HG02885 (cell line): ENCODE data around the gene RCBTB2.

ENCODE experiments used
- ATAC-seq: cut with Tn5 transposase; IDR thresholded peaks from one replicate; pipeline ENCODE4 v1.9.1; 2021; ENCODE audit warnings: mild to moderate bottlenecking; ENCODE audit not compliant: unreplicated experiment, poor library complexity

The RCBTB2 gene

GRCh38 chr13:48564056-48564455 is 31.2 kb upstream of the RCBTB2 start:
- ATAC-seq = no peak

GRCh38 chr13:48563626-48564025 is 30.7 kb upstream of the RCBTB2 start:
- no peak for ATAC-seq

GRCh38 chr13:48562296-48563066 is 29.6 kb upstream of the RCBTB2 start:
- ATAC-seq = peak; percentile 99

GRCh38 chr13:48561466-48562235 is 28.8 kb upstream of the RCBTB2 start:
- no peak for ATAC-seq

GRCh38 chr13:48560657-48561337 is 27.9 kb upstream of the RCBTB2 start:
- ATAC-seq = no peak

- no peak for ATAC-seq
Measured at GRCh38 chr13:48559638-48560320, 26.9 kb upstream of the RCBTB2 start.

- no peak for ATAC-seq
Measured at GRCh38 chr13:48556817-48557216, 23.9 kb upstream of the RCBTB2 start.

GRCh38 chr13:48555441-48555840 is 22.6 kb upstream of the RCBTB2 start:
- no peak for ATAC-seq

- no peak for ATAC-seq
Measured at GRCh38 chr13:48551329-48551728, 18.4 kb upstream of the RCBTB2 start.

- ATAC-seq = no peak
Measured at GRCh38 chr13:48549658-48550057, 16.8 kb upstream of the RCBTB2 start.

GRCh38 chr13:48547663-48548092 is 14.8 kb upstream of the RCBTB2 start:
- no peak for ATAC-seq

- ATAC-seq = no peak
Measured at GRCh38 chr13:48545608-48546007, 12.7 kb upstream of the RCBTB2 start.

- peak; percentile 66 for ATAC-seq
Measured at GRCh38 chr13:48542581-48543341, 9.9 kb upstream of the RCBTB2 start.

- no peak for ATAC-seq
Measured at GRCh38 chr13:48542138-48542537, 9.3 kb upstream of the RCBTB2 start.

- no peak for ATAC-seq
Measured at GRCh38 chr13:48539550-48539949, 6.7 kb upstream of the RCBTB2 start.

- ATAC-seq = no peak
Measured at GRCh38 chr13:48536621-48537250, 3.9 kb upstream of the RCBTB2 start.

GRCh38 chr13:48535766-48536165 is 2.9 kb upstream of the RCBTB2 start:
- no peak for ATAC-seq

- no peak for ATAC-seq
Measured at GRCh38 chr13:48534911-48535501, 2.1 kb upstream of the RCBTB2 start.
